GM19324 (cell line): ENCODE results near the gene TSPYL6.

Source experiments
- ATAC-seq: cut with Tn5 transposase; IDR thresholded peaks from one replicate; pipeline ENCODE4 v1.9.1; 2021; ENCODE audit warnings: mild to moderate bottlenecking, moderate library complexity; ENCODE audit not compliant: unreplicated experiment, low FRiP score

The TSPYL6 gene

GRCh38 chr2:54206596-54206995 is 49.4 kb downstream of the TSPYL6 start:
- no peak for ATAC-seq

GRCh38 chr2:54204476-54204875 is 51.6 kb downstream of the TSPYL6 start:
- ATAC-seq: no peak
